Stimulated activated naive CD8-positive, alpha-beta T cell treated with anti-CD3 and anti-CD28 coated beads, Interleukin-15, Interleukin-2, amounts not matched to agents 100 ng/mL and 50 ng/mL, for 24 hours (primary cell): Measurements from ENCODE around the gene TELO2.

ENCODE experiments used
- H3K27ac Mint-ChIP-seq: one replicate; pipeline ENCODE4 v1.8.0; 2021; ENCODE audit warnings: mild to moderate bottlenecking, mixed read lengths
- H3K27me3 Mint-ChIP-seq: one replicate; pipeline ENCODE4 v1.8.0; 2021; ENCODE audit warnings: mixed read lengths
- H3K36me3 Mint-ChIP-seq: one replicate; pipeline ENCODE4 v1.8.0; 2021; ENCODE audit warnings: low read depth, mixed read lengths
- H3K4me1 Mint-ChIP-seq: one replicate; pipeline ENCODE4 v1.8.0; 2021; ENCODE audit warnings: low read depth, mixed read lengths
- H3K4me3 Mint-ChIP-seq: one replicate; pipeline ENCODE4 v1.8.0; 2021; ENCODE audit warnings: mild to moderate bottlenecking, mixed read lengths
- H3K9me3 Mint-ChIP-seq: one replicate; pipeline ENCODE4 v1.8.0; 2021; ENCODE audit warnings: mixed read lengths

The TELO2 gene

GRCh38 chr16:1508494-1509187, 15.5 kb downstream of the TELO2 start:
- Mint-ChIP-seq H3K4me1 (no peaks in the 10 kb centered on the region), H3K27me3 (no peaks in the 10 kb centered on the region), H3K27ac (no peak overlapping the region), H3K36me3 (peaks cover 16% of the 10 kb centered on the region), H3K4me3 (no peak overlapping the region), H3K9me3 (no peaks in the 10 kb centered on the region)

- H3K27ac Mint-ChIP-seq, result no peak overlapping the region
- no peaks in the 10 kb centered on the region for H3K4me1 Mint-ChIP-seq
- H3K27me3 Mint-ChIP-seq, result no peaks in the 10 kb centered on the region
- H3K9me3 Mint-ChIP-seq, result no peaks in the 10 kb centered on the region
- no peak overlapping the region for H3K4me3 Mint-ChIP-seq
- peaks cover 14% of the 10 kb centered on the region for H3K36me3 Mint-ChIP-seq
These were observed 16.4 kb downstream of the TELO2 start for GRCh38 chr16:1509307-1510221.

GRCh38 chr16:1510272-1510671, 17.1 kb downstream of the TELO2 start:
- Mint-ChIP-seq H3K27me3 (no peaks in the 10 kb centered on the region), H3K4me3 (no peak overlapping the region), H3K27ac (no peak overlapping the region), H3K4me1 (no peaks in the 10 kb centered on the region), H3K36me3 (peaks cover 17% of the 10 kb centered on the region), H3K9me3 (no peaks in the 10 kb centered on the region)

GRCh38 chr16:1510941-1511351, 17.8 kb downstream of the TELO2 start:
- Mint-ChIP-seq H3K27me3 (no peaks in the 10 kb centered on the region), H3K4me1 (no peaks in the 10 kb centered on the region), H3K4me3 (no peak overlapping the region), H3K36me3 (peaks cover 17% of the 10 kb centered on the region), H3K9me3 (no peaks in the 10 kb centered on the region), H3K27ac (no peak overlapping the region)

- H3K36me3 Mint-ChIP-seq, result peaks cover 17% of the 10 kb centered on the region
- no peaks in the 10 kb centered on the region for H3K9me3 Mint-ChIP-seq
- H3K4me3 Mint-ChIP-seq, result no peak overlapping the region
- H3K27ac Mint-ChIP-seq, result no peak overlapping the region
- no peaks in the 10 kb centered on the region for H3K4me1 Mint-ChIP-seq
- H3K27me3 Mint-ChIP-seq, result no peaks in the 10 kb centered on the region
These were observed 18.8 kb downstream of the TELO2 start for GRCh38 chr16:1511662-1512569.

GRCh38 chr16:1512774-1513173, 19.6 kb downstream of the TELO2 start:
- Mint-ChIP-seq H3K36me3 (peaks cover 12% of the 10 kb centered on the region), H3K4me1 (no peaks in the 10 kb centered on the region), H3K27me3 (no peaks in the 10 kb centered on the region), H3K27ac (no peak overlapping the region), H3K4me3 (no peak overlapping the region), H3K9me3 (no peaks in the 10 kb centered on the region)

- no peaks in the 10 kb centered on the region for H3K9me3 Mint-ChIP-seq
- no peak overlapping the region for H3K4me3 Mint-ChIP-seq
- H3K36me3 Mint-ChIP-seq, result peaks cover 10% of the 10 kb centered on the region
- H3K27me3 Mint-ChIP-seq, result no peaks in the 10 kb centered on the region
- no peaks in the 10 kb centered on the region for H3K4me1 Mint-ChIP-seq
- H3K27ac Mint-ChIP-seq, result no peak overlapping the region
These were observed 21.3 kb downstream of the TELO2 start for GRCh38 chr16:1514507-1514906.

- Mint-ChIP-seq H3K27me3 (no peaks in the 10 kb centered on the region), H3K4me3 (no peak overlapping the region), H3K27ac (no peak overlapping the region), H3K9me3 (no peaks in the 10 kb centered on the region), H3K4me1 (no peaks in the 10 kb centered on the region), H3K36me3 (peaks cover 3% of the 10 kb centered on the region)
These were observed 25.5 kb downstream of the TELO2 start for GRCh38 chr16:1518626-1519135.

- Mint-ChIP-seq H3K27me3 (no peaks in the 10 kb centered on the region), H3K4me3 (no peak overlapping the region), H3K4me1 (no peaks in the 10 kb centered on the region), H3K36me3 (peaks cover 3% of the 10 kb centered on the region), H3K9me3 (no peaks in the 10 kb centered on the region), H3K27ac (no peak overlapping the region)
These were observed 26.7 kb downstream of the TELO2 start for GRCh38 chr16:1519831-1520230.

GRCh38 chr16:1520461-1520860, 27.3 kb downstream of the TELO2 start:
- Mint-ChIP-seq H3K27ac (no peak overlapping the region), H3K36me3 (no peaks in the 10 kb centered on the region)

GRCh38 chr16:1523581-1524245, 30.6 kb downstream of the TELO2 start:
- H3K27me3 Mint-ChIP-seq, result no peaks in the 10 kb centered on the region
- peaks cover 9% of the 10 kb centered on the region for H3K4me1 Mint-ChIP-seq
- no peaks in the 10 kb centered on the region for H3K9me3 Mint-ChIP-seq
- H3K27ac Mint-ChIP-seq, result no peak overlapping the region
- no peaks in the 10 kb centered on the region for H3K36me3 Mint-ChIP-seq
- H3K4me3 Mint-ChIP-seq, result no peak overlapping the region

More at GRCh38 chr16:1520461-1520860, 27.3 kb downstream of the TELO2 start:
- Mint-ChIP-seq H3K9me3 (no peaks in the 10 kb centered on the region), H3K27me3 (no peaks in the 10 kb centered on the region), H3K4me3 (no peak overlapping the region), H3K4me1 (no peaks in the 10 kb centered on the region)

GRCh38 chr16:1524366-1524765, 31.2 kb downstream of the TELO2 start:
- Mint-ChIP-seq H3K4me3 (no peak overlapping the region), H3K27me3 (no peaks in the 10 kb centered on the region), H3K4me1 (peaks cover 9% of the 10 kb centered on the region)

GRCh38 chr16:1525871-1526607, 32.9 kb downstream of the TELO2 start:
- Mint-ChIP-seq H3K27ac (peak overlapping the region; percentile 72), H3K9me3 (no peaks in the 10 kb centered on the region), H3K4me3 (peak overlapping the region; percentile 53), H3K27me3 (no peaks in the 10 kb centered on the region), H3K4me1 (peaks cover 9% of the 10 kb centered on the region), H3K36me3 (no peaks in the 10 kb centered on the region)

More at GRCh38 chr16:1524366-1524765, 31.2 kb downstream of the TELO2 start:
- H3K36me3 Mint-ChIP-seq, result no peaks in the 10 kb centered on the region
- H3K27ac Mint-ChIP-seq, result no peak overlapping the region
- no peaks in the 10 kb centered on the region for H3K9me3 Mint-ChIP-seq
